HG03342 (cell line): ENCODE measurements around the gene APBB2.

Experiments used
- ATAC-seq: cut with Tn5 transposase; IDR thresholded peaks from one replicate; pipeline ENCODE4 v1.9.1; 2021; ENCODE audit warnings: mild to moderate bottlenecking, moderate library complexity; ENCODE audit not compliant: unreplicated experiment

Gene APBB2

GRCh38 chr4:41196633-41197332, 17.6 kb downstream of the APBB2 start:
- ATAC-seq = no peak

- no peak for ATAC-seq
These were observed 22.2 kb downstream of the APBB2 start for GRCh38 chr4:41192136-41192535.

DNA sequence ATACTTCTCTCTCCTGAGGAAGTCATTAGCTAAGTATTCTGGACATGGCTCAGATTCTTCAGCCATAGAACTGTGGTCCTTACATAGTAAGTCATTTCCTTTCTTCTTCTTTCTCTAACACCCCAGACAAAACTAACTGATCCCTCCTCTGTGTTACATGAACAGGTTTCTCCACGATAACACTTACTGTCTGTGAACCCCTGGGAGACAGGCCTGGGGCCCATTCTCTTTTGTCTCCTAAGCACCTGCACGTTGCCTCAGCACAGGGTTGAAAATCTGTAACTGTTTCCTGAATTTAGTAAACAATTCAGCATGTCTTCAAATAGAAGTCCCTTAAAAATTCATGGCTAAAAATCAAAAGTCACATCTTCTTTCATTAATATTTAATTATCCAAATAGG, 24.7 kb downstream of the APBB2 start:
- peak; percentile 9 for ATAC-seq

DNA sequence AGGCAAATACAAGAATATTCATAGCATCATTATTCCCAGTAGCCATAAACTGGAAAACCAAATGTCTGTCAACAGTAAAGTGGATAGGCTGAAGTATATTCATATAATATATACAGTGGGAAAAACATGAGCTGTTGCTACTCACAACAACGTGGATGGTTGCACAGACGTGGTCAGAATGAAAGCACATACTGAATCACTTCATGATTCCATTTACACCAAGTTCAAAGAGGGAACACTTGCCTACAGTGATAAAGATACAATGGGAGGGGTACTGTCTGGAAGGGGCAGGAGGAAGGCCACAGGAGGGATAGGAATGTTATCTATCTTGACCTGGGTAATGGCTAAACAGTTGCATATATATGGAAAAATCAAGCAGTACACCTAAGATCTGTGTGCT, 25.3 kb downstream of the APBB2 start:
- ATAC-seq = peak; percentile 71

- no peak for ATAC-seq
These were observed 28.4 kb downstream of the APBB2 start for GRCh38 chr4:41185614-41186592.

- ATAC-seq = no peak
These were observed 30.3 kb downstream of the APBB2 start for GRCh38 chr4:41184009-41184408.

DNA sequence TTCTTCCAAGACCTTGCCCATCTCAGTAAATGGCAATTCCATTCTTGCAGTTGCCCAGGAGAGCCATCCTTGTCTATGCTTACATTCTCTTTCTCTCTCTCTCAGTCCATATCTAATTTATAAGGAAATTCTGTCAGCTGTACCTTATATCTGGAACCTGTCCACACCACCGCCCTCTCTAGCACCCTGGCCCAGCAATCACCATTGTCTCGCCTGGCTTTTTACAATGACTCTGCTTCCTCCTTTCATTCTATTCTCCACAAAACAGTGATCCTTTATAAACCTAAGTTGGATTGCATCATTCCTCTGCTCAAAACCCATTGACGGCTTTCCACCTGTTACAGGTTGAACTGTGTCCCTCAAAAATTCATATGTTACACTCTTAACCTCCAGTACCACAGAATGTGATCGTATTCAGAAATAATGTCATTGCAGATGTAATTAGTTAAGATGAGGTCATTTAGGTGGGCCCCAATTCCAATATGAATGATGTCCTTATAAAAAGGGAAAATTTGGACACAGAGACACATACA, 31.3 kb downstream of the APBB2 start:
- ATAC-seq = no peak

GRCh38 chr4:41181037-41181436, 33.3 kb downstream of the APBB2 start:
- ATAC-seq = no peak

DNA sequence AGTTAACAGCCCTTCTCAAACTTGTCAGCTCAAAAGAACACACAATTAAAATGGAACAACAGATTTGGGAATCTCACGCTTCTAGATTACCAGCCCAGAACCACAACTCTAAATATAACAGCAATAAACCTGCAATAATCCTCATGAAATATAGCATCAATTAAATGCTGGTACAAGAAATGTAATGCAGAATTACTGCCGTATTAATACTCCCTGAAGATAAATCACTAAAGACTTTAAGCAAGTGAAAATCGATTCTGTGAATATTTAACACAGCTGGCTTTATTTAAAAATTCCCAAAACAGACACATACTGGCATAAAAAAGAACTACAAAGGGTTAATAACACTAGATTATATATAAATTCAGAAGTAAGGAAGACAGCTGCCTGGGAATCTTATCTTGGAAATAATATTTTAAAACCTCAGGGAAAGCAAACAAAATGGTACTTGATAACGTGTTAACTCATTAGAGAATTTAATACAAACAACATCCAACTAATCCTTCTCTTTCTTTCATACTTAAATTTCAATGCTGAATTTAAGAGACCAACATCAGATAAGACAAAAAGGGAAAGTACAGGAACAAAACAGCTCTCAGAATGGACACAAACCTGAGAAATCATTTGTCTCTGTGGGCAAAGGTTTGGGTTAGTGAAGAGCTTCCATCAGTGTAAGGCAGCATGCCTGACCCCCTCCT, 34.7 kb downstream of the APBB2 start:
- ATAC-seq = no peak

DNA sequence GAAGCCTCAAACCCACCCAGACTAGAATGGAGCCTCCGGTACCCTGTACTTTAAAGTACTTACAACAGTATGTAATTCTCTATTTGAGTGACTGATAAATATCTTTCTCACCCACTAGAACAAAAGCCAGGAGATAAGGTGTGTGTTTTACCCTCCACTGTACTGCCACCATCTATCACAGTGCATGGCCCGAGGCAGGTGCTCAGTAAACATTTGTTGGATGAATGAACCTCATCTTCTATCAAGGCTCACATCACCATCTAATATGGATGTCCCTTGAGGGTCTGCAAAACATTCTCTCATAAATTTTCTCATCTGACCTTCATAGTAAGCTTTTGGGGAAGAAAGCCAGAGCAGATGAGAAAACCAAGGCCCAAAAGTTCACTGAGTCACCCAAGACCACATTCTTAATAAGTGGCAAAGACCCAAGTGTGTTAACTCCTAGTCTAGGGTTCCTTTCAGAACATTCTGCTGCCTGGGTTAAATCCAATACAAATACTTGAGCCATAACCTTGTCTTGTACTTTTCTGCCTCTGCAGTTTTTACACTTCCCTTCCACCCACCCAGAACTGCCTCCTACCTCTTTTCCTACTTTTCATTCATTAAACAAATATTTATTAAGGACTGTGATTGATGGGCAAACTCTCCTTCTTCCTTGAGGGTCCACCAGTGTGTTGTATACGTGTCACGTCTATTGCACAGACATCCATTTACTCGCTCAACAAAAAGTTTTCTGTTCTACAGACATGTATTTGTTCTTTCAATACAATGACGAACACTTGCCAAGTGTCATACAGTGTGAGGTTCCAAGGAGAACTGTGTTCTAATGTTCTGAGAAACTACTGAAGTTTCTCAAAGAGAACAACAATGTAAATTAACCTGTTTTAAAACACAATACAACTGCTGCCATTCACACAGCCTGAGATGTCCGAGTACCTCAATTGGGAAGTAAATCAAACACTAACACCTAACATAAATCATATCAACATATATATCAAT, 35.7 kb downstream of the APBB2 start:
- ATAC-seq = no peak

GRCh38 chr4:41177016-41177415, 37.3 kb downstream of the APBB2 start:
- no peak for ATAC-seq

- no peak for ATAC-seq
These were observed 38.0 kb downstream of the APBB2 start for GRCh38 chr4:41176340-41176739.

- ATAC-seq = no peak
These were observed 38.5 kb downstream of the APBB2 start for GRCh38 chr4:41175794-41176193.

DNA sequence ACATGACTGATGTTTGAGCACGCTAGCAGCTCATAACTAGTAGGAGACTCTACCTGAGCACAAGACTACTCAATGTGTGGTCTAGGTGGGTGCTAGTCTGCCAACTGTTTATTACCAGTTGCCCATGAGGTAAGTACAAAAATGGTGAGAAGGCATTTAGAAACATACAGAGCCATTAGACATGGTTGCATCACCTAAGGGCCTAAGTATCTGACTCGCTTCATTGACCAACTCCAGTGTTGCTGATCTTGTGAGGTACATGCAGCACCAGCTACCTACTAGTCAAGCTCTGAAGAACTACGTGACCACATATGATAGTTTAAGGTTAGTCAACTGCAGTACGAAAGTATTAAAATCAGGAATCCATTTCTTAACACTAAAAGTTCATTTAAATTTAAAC, 39.9 kb downstream of the APBB2 start:
- ATAC-seq = no peak

DNA sequence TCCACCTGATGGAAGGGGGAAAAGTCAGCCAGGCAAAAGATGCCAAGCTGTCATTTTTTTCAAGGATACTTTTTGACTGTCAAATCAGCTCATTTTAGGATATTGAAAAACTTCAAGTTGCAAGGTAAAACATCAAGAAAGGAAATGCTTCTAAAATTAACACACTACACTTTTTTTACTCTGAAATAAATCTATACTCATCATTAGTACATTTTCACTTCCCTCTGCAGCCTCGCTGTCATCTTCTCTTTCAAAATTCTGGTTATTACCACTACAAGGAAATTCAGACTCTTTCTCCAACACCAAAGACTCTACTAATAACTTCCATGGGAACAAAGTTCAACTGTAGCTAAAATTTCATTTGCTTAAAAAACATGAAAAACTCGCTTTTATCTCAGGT, 41.6 kb downstream of the APBB2 start:
- no peak for ATAC-seq

GRCh38 chr4:41169256-41169800, 45.0 kb downstream of the APBB2 start:
- no peak for ATAC-seq

- no peak for ATAC-seq
These were observed 47.2 kb downstream of the APBB2 start for GRCh38 chr4:41167191-41167590.

DNA sequence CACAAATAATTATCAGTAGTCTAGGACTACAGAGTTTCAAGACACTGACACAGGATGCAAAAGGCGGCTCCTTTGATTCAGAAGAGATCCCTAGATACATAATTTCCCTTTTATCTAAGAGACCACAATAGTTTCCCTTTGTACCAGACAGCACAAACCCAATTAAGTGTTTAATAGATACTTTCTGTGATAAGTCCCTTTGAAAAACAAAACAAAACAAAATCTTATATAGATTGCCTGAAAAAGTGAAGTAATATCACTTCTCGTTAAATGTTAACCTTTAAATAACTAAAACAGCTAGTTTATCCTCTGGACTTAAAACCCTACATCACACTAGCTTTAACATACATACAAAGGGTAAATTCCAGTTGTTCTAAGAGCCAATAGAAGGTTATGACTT, 49.9 kb downstream of the APBB2 start:
- ATAC-seq = no peak

- no peak for ATAC-seq
These were observed 53.0 kb downstream of the APBB2 start for GRCh38 chr4:41161355-41161754.

- ATAC-seq = no peak
These were observed 53.5 kb downstream of the APBB2 start for GRCh38 chr4:41160856-41161255.
